GM12875 (cell line): ENCODE results near the gene NAPSA.

Source experiments
- H3K4me3 ChIP-seq: one replicate; pipeline ENCODE4 v1.5.1; 2011; ENCODE audit warnings: low read depth, low read length, control low read depth
- TF ChIP-seq, protein P1 (sequence below): IDR thresholded peaks from 2 replicates; pipeline ENCODE4 v1.5.1; 2011; ENCODE audit warnings: low read depth, mild to moderate bottlenecking, control low read depth, inconsistent platforms, low read length, moderate library complexity, borderline replicate concordance; ENCODE audit not compliant: insufficient read depth

Gene NAPSA

GRCh38 chr19:50327461-50328223 lies 37.8 kb downstream of the NAPSA start:
- no peak overlapping the region for H3K4me3 ChIP-seq

DNA sequence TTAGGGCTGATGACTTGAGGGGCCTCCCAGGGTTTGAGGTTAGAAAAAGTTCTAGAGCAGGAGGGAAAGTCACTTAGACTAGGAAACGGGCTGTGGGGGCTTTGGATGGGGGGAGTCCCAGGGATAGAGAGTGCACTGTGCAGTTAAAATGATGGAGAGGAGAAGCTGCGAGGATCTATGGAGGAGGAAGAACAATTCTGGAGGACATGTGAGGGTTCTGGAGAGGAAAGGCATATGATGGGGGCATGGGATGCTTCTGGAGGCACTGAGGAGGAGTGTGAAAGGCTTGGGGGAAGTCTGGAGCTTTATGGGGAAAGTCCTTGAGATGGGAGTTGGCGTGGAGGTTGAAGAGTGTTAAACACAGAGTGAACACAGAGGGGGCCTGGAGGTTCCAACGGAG lies 38.4 kb downstream of the NAPSA start:
- no peak overlapping the region for H3K4me3 ChIP-seq
- TF ChIP-seq, protein P1, sequence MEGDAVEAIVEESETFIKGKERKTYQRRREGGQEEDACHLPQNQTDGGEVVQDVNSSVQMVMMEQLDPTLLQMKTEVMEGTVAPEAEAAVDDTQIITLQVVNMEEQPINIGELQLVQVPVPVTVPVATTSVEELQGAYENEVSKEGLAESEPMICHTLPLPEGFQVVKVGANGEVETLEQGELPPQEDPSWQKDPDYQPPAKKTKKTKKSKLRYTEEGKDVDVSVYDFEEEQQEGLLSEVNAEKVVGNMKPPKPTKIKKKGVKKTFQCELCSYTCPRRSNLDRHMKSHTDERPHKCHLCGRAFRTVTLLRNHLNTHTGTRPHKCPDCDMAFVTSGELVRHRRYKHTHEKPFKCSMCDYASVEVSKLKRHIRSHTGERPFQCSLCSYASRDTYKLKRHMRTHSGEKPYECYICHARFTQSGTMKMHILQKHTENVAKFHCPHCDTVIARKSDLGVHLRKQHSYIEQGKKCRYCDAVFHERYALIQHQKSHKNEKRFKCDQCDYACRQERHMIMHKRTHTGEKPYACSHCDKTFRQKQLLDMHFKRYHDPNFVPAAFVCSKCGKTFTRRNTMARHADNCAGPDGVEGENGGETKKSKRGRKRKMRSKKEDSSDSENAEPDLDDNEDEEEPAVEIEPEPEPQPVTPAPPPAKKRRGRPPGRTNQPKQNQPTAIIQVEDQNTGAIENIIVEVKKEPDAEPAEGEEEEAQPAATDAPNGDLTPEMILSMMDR = no peak

More at GRCh38 chr19:50327461-50328223, 37.8 kb downstream of the NAPSA start:
- TF ChIP-seq, protein P1 = no peak

- TF ChIP-seq, protein P1 = no peak
- H3K4me3 ChIP-seq = no peak overlapping the region
Observed at GRCh38 chr19:50326101-50326664, 39.3 kb downstream of the NAPSA start.

DNA sequence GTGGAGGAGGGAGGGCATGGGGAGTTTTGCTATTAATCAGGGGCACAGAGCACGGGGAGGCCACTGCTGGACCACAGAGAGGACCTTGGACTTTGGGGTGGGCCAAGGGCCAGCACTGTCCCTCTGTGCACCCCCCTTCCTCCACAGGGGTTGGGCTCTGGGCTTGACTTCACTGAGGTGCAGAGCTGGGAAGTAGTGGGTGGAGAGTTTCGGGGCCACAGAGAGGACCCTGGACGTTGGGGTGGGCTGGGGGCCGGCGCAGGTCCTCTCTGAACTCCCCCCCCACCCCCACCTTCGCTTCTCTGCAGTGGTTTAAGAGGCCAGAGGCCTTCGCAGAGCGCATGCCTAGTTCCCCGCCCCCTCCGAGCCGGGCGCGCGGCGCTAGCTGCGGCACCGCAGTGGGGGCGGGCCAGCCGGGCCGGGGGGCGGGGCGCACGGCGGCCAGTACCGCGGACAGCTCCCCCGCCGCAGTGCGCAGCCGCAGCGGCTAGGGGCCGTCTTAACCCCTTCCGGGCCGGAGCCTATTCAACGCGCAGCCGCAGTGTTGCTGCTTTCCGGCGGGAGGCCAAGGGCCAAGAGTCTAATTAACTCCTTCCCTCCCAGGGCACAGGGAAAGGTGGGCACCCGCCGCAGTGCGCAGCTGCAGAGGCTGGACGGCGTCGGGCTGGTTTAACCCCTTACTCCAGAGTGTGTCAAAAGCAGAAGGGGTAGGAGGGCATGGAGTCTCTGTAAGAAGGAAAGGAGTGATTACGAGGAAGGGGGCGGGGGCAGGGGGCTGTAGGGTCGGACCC lies 39.9 kb downstream of the NAPSA start:
- no peak overlapping the region for H3K4me3 ChIP-seq
- TF ChIP-seq, protein P1 = no peak

DNA sequence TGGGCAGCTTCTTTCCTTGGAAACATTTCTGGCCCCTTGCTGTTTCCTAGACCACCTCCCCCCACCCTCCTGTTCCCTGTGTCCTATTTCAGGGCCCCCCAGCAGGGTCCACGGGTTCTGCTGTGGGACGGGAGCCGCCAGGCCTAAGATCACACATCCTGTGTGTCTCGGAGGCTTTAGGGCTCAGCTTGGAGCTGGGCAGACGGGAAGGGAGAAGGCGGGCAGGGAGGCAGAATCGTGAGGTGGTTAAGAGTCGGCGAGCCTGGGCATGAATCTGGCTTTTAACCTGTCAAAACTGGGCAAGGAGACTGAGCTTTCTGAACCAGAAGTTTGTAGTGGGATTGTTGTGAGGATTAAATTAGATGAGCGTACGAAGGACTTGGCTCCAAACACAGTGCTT lies 41.1 kb downstream of the NAPSA start:
- TF ChIP-seq, protein P1 = no peak
- no peak overlapping the region for H3K4me3 ChIP-seq

- H3K4me3 ChIP-seq = no peak overlapping the region
- TF ChIP-seq, protein P1 = no peak
Observed at GRCh38 chr19:50323782-50324133, 41.7 kb downstream of the NAPSA start.
